Measurements from ENCODE around the gene ARL10. TPM values are rescaled to one million over a fixed set of nuclear protein-coding genes. Genes with fewer than 3 reads are reported as not detected.

Gene ARL10
- total RNA-seq, 1 experiment from 2014 or later, result 9.6 TPM

DNA sequence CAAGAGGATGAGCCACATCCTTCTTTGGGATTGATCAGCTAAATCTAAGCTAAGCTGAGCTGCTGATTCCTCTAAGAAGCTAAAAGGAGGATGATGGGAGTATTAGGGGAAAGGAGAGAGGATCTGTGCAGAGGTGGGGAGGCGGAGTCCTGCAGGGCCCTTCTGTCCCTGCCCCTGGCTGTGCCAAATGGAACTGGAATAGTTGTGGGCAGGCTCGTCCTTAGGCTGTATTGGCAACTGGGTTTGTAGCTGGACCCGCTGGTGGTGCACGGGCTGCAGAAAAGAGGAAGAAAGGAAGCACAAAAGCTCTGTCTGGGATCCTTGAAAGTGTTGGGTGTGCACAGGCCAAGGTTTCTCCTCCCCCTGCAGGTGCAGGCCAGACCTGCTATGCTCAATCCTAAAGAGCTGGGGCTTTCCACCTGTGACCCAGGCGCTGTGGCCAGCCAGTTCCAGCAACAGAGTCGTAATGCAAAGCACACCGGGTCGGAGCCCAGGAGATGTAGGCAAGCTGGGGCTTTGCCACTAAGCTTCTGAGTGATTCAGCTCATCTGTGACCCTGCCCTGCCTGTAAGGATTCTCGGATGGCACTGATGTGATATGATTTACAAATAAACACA lies 41.3 kb downstream of the ARL10 start:
- H3K36me3 Mint-ChIP-seq (ENCODE audit: insufficient read depth in 1 of 3, low read depth in 3 of 3), result peaks cover 0 to 13% (median 5%) of the 10 kb centered on the region in 3 experiments; a peak in 3 of 7 replicates
- no peak overlapping the region for H3K4me3 Mint-ChIP-seq
- H4K91ac ChIP-seq (ENCODE audit: insufficient read length, low read depth, low read length), result no peak overlapping the region
- no peaks in the 10 kb centered on the region for H3K9me3 ChIP-seq (ENCODE audit: control insufficient read depth, low read depth, low read length)
- H3K79me2 ChIP-seq (ENCODE audit: insufficient read depth, low read length), result no peaks in the 10 kb centered on the region
- no peak overlapping the region for H2BK120ac ChIP-seq (ENCODE audit: low read depth, low read length, poor library complexity, severe bottlenecking)
- TF ChIP-seq CTCF (conservative IDR thresholded peaks at IDR 0.05), result no peak
- no peaks in the 10 kb centered on the region for H3K9me3 Mint-ChIP-seq
- H3K4me1 Mint-ChIP-seq, result peaks cover 7 to 9% of the 10 kb centered on the region in 2 experiments; a peak in 2 of 4 replicates
- H3K14ac ChIP-seq (ENCODE audit: insufficient read depth, low read length), result no peak overlapping the region
- no peak overlapping the region for H2AK5ac ChIP-seq (ENCODE audit: insufficient read length, low read length)
- H3K27me3 Mint-ChIP-seq (ENCODE audit: low read depth), result no peaks in the 10 kb centered on the region
- no peak overlapping the region for H3K56ac ChIP-seq (ENCODE audit: insufficient read length, low read depth, low read length)
- no peak overlapping the region for H4K8ac ChIP-seq (replicated peaks; ENCODE audit: insufficient read length, low read depth, low read length)
- no peak overlapping the region for H2BK12ac ChIP-seq (ENCODE audit: insufficient read length, low read depth, low read length)
- H3K9ac ChIP-seq (ENCODE audit: extremely low read depth, insufficient read length, low read length), result no peak overlapping the region
- no peak overlapping the region for H3K27ac ChIP-seq (ENCODE audit: insufficient read length, low read depth, low read length)
- H2AFZ ChIP-seq (ENCODE audit: low read length), result no peak overlapping the region
- H3K18ac ChIP-seq (ENCODE audit: insufficient read length, low read depth, low read length), result no peak overlapping the region
- no peak overlapping the region for H4K5ac ChIP-seq (ENCODE audit: insufficient read length, low read depth, low read length)
- no peak overlapping the region for H2BK5ac ChIP-seq (ENCODE audit: insufficient read length, low read length)
- no peak overlapping the region for H3T11ph ChIP-seq (ENCODE audit: low read length)
- H4K20me1 ChIP-seq (ENCODE audit: control insufficient read depth, insufficient read depth, insufficient read length), result no peaks in the 10 kb centered on the region
- no peak for DNase-seq
- H3K23ac ChIP-seq (ENCODE audit: insufficient read length, low read depth, low read length), result no peak overlapping the region
- no CpG with 5 or more reads among the region's 9 CpGs for WGBS (ENCODE audit: extremely low coverage, insufficient read length, low lambda C conversion rate)
- no peak overlapping the region for H2BK20ac ChIP-seq (ENCODE audit: low read depth, low read length, poor library complexity, severe bottlenecking)
- H3K23me2 ChIP-seq (ENCODE audit: insufficient read length, low read depth, low read length, poor library complexity, severe bottlenecking), result no peaks in the 10 kb centered on the region
- H3K27me3 ChIP-seq (ENCODE audit: insufficient read depth, low read length), result no peaks in the 10 kb centered on the region
- H3K27ac Mint-ChIP-seq, result peak overlapping the region in 1 of 3 experiments; percentile 84; a peak in 1 of 7 replicates
- no peak overlapping the region for H3K4me2 ChIP-seq (ENCODE audit: insufficient read depth, insufficient read length, low read length)
- no peak overlapping the region for H3K4ac ChIP-seq (ENCODE audit: low read depth, low read length)
- H3K79me1 ChIP-seq (ENCODE audit: insufficient read depth, low read depth, low read length, poor library complexity, severe bottlenecking), result no peaks in the 10 kb centered on the region
- H3K4me1 ChIP-seq (ENCODE audit: insufficient read depth, low read length), result no peaks in the 10 kb centered on the region
- no peak overlapping the region for H2BK15ac ChIP-seq (ENCODE audit: low read depth, low read length)

Measured in H9 (cell line).